ENCODE measurements around the gene C17orf67.

C17orf67 gene

DNA sequence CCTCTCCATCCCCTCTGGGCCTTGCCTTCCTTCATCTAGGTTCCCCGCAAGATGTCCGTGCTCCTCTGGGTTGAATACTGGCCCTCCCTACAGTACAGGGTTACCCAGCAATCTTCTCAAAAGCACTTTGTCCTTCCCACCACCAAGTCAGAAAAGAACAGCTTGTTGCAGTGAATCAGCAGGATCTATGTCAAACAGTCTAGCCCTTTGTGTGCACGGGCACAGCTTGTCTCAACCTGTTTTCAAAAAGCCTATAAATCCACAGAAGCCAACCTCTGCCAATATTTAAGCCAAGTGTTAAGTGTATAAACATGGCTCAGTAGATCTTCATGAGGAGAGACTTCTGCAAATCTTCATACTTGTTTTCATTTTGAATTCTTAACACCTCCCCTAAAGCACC, 25.2 kb downstream of the C17orf67 start:
- no peak for DNase-seq (ENCODE audit: low read depth in 2 of 2)

GRCh38 chr17:56807723-56808122, 26.0 kb downstream of the C17orf67 start:
- no peak for DNase-seq (ENCODE audit: low read depth in 2 of 2)

- no peak for DNase-seq (ENCODE audit: low read depth in 2 of 2)
Measured at GRCh38 chr17:56806949-56807348, 26.8 kb downstream of the C17orf67 start.

GRCh38 chr17:56804454-56804853, 29.3 kb downstream of the C17orf67 start:
- no peak for DNase-seq (ENCODE audit: low read depth in 2 of 2)

DNA sequence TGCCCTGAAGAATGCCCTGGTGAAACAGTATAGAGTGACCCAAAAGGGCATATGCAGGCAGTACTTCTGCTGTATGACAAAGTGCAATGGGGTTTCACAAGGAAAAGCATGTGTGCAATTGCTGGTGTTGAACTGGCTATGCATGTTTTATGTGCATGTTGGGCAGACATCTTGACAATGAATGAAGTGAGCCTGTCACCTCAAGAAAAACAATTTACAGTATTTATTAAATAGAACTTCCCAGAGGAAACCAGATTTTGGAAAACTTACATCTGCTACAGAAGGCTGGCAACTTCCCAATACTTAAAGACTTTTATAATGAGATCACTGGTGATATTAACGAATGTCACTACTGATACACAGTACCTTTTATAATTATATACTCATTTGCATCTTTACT, 30.6 kb downstream of the C17orf67 start:
- DNase-seq (ENCODE audit: low read depth in 2 of 2) = no peak

DNA sequence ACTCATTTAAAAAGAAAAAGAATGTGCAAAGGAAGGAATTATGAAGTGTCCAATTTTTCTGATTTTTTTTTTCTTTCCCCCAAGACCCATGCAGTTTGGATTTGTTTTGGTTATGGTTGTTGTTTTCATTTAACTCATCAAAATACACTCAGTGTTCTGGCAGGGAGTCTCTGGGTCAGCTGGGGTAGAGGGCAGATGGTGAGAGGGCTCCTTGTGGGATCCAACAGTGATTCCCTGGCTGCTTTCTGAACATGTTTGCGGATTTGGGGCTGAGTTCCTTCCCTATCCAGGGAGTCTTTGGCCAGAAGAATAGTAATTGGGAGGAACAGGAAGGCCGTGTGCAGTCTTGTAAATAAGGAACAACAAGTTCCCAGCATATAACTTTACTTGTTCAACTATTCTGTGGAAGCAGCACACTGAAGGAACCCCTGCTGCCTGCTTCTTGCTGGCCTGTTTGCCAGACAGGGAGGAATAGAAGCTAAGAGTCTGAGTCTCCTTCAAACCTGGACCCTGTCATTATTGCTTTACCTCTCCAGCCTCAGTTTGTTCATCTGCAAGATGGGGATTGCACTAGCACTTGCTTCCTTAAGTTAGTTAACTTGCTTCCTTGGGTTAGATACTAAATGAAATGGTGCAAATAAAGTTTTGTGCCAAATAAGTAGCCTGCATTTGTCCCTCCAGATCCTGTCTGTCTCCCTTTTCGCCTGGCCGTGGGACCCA, 32.1 kb downstream of the C17orf67 start:
- no peak for DNase-seq (ENCODE audit: low read depth in 2 of 2)

- DNase-seq (ENCODE audit: low read depth in 2 of 2) = no peak
Measured at GRCh38 chr17:56798916-56799315, 34.8 kb downstream of the C17orf67 start.

- no peak for DNase-seq (ENCODE audit: low read depth in 2 of 2)
Measured at GRCh38 chr17:56796536-56796935, 37.2 kb downstream of the C17orf67 start.

GRCh38 chr17:56795221-56795865, 38.4 kb downstream of the C17orf67 start:
- DNase-seq (ENCODE audit: low read depth in 2 of 2) = no peak

DNA sequence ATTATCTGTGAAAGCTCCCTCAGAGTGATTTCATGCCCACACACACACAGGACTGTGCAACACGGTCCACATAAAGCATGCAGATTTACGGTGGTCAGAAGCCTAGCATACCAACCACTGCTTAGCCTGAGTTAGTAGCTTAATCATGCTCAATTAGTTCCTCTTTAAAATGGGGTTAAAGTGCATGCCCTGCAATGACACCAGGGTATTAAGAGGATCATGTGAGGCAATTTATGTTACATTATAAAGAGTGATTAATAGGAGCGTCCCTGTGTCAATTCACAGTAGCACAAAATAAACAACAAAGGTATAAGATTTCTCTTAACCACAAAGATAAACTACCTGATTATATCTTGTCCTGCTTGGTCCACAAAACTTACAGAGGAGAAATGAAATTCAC, 39.8 kb downstream of the C17orf67 start:
- no peak for DNase-seq (ENCODE audit: low read depth in 2 of 2)

- DNase-seq (ENCODE audit: low read depth in 2 of 2) = no peak
Measured at GRCh38 chr17:56793531-56793930, 40.2 kb downstream of the C17orf67 start.

DNA sequence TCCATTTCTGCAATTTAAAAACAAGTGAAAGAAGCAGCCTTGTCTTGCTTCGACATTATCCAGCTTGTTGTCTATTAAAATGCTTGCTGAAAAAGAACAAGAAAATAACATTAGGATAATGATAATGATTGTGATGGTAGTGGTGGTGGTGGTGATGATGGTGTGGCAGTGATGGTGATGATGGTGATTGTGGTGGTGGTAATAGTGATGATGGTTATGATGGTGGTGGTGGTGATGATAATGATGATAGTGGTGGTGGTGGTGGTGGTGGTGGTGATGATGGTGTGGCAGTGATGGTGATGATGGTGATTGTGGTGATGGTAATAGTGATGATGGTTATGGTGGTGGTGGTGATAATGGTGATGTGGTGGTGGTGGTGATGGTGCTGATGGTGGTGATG, 41.5 kb downstream of the C17orf67 start:
- no peak for DNase-seq (ENCODE audit: low read depth in 2 of 2)

GRCh38 chr17:56786989-56787482, 46.7 kb downstream of the C17orf67 start:
- peak; percentile 12 to 31 for DNase-seq (ENCODE audit: low read depth in 2 of 2)

DNA sequence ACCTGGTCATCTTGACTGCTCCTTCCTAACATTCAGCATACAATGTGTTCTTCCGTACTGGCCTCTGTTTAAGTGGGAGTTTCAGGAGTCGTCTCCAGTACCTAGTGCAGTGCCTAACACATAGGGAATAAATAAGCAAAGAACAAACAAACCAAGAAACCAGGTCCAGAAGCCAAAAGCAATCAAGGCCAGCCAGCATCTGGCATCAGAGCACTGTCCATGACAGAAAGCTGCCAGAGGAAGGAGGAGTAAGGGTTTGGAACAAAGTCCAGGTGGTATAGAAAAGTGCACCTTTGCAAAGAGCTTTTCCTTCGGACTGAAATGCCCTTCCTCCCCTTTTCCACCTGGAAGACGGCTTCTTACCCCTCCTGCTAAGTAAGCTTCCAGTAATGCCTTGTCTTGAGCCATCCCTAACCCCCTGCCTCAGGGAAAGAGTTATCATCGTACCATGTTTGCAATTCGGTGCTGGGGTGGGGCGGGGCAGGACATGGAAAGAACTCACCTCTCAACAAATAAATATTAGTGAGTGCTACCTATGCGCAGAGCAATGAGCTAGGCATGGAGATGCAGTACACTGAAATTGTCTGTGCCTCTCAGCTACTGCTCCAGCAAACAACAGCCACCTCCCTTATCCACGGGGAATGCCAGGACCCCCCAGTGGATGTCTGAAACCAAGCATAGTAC, 47.6 kb downstream of the C17orf67 start:
- no peak for DNase-seq (ENCODE audit: low read depth in 2 of 2)

DNA sequence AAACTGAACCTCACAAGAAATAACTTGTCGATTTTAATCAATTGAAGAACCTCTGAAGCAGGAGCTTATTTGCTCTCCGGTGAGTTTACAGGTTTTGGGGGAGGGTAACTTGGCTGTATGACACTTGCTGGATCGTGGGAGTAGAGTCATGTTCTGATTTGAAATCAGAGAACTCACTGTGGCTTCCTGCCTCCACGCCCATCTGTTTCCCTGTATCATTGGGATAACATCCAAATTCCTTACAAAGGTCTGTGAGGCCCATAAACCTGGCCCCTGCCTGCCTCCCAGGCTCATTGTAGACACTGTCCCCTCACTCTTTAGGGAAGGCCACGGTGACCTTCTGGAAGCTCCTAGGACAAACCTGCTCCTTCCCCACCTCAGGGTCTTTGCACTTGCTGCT, 48.3 kb downstream of the C17orf67 start:
- DNase-seq (ENCODE audit: low read depth in 2 of 2) = no peak

- no peak for DNase-seq (ENCODE audit: low read depth in 2 of 2)
Measured at GRCh38 chr17:56782338-56782737, 51.4 kb downstream of the C17orf67 start.

DNA sequence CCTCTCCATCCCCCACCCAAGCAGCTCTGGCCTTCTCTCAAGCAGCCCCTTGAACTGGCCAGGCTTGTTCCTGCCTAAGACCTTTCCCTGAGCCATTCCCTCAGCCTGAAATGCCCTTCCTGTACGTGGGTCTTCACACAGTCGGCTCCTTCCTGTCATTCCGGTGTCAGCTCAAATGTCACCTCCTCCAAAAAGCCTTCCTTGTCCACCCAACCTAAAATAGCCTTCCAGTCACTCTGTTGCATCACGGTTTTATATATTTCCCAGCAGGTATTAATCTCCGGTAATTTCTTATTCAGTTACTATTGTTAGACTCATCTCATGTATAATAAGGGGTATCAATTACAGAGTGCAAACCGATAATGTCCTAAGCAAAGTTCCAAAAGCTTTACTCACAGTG, 51.8 kb downstream of the C17orf67 start:
- no peak for DNase-seq (ENCODE audit: low read depth in 2 of 2)

GRCh38 chr17:56779898-56780777, 53.6 kb downstream of the C17orf67 start:
- peak; percentile 54 to 67 for DNase-seq (ENCODE audit: low read depth in 2 of 2)

DNA sequence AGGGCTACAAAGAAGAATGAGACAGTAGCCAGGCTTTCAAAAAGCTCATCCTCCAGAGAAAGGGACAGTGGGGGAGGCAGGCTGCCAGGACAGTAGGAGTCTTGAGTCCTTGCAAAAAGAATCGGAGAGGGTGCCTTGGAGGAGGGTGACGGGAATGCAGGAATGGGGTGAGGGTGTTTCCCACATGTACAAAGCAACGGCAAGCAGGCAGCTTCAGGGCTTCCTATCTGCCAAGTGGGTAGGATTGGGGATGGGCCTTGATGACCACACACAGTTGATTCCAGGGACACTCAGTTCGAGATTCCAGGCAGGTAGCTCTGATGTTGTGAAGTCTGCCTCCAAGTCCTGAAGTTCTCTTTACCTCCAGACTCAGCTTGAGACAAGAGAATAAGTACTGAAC, 54.4 kb downstream of the C17orf67 start:
- no peak for DNase-seq (ENCODE audit: low read depth in 2 of 2)

DNA sequence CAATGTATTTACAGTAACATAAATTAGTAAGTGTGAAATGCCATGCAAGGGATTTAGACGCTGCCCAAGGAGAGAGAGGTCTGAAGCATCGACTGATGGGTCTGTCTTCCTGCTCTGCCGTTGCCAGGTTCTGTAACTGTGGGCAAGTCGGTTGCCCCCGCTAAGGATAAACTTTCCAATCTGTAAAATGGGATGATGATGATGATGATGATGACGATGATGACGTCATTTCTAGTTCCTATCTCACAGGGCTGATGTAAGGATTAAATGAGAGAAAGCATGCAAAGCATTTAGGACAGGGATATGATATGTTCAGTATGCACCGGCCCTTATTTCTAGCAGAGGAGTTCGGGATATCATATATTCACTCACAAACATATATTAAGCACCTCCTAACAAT, 54.8 kb downstream of the C17orf67 start:
- no peak for DNase-seq (ENCODE audit: low read depth in 2 of 2)

- DNase-seq (ENCODE audit: low read depth in 2 of 2) = no peak
Measured at GRCh38 chr17:56777859-56778258, 55.9 kb downstream of the C17orf67 start.

DNA sequence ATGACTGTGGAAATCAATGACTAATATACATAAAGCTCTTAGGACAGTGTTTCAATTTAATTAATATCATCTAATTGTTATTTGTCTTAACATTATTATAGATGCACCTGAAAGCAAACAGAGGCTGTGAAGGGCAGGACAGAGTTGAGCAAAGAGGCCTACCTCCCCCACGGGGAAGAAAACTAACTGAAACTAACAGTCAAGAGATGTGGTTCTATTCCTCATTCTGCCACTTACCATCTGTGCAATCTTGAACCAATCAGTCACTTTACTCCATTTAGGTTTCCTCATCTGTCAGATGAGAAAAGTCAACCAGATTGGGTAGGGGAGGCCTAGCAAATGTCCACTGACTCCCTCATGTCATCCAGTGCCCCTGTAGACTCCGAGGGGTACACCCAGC, 59.1 kb downstream of the C17orf67 start:
- no peak for DNase-seq (ENCODE audit: low read depth in 2 of 2)

All from activated CD8-positive, alpha-beta memory T cell treated with anti-CD3 and anti-CD28 coated beads for 4 hours (primary cell).